Activated naive CD8-positive, alpha-beta T cell treated with anti-CD3 and anti-CD28 coated beads for 36 hours (primary cell): Measurements from ENCODE around the gene ADGRD2. TPM values are rescaled to one million over a fixed set of nuclear protein-coding genes. Genes with fewer than 3 reads are reported as not detected.

Experiments
- DNase-seq: peaks from one replicate; pipeline ENCODE4 v3.0.0; 2021
- H3K27ac Mint-ChIP-seq: one replicate; pipeline ENCODE4 v1.8.0; 2022; ENCODE audit warnings: mild to moderate bottlenecking, moderate library complexity, mixed read lengths
- H3K27me3 Mint-ChIP-seq: one replicate; pipeline ENCODE4 v1.8.0; 2022; ENCODE audit warnings: mild to moderate bottlenecking, mixed read lengths
- H3K36me3 Mint-ChIP-seq: one replicate; pipeline ENCODE4 v1.8.0; 2021; ENCODE audit warnings: mild to moderate bottlenecking, mixed read lengths
- H3K4me1 Mint-ChIP-seq: one replicate; pipeline ENCODE4 v1.8.0; 2021; ENCODE audit warnings: mixed read lengths
- H3K4me3 Mint-ChIP-seq: one replicate; pipeline ENCODE4 v1.8.0; 2022; ENCODE audit warnings: mild to moderate bottlenecking, moderate library complexity, mixed read lengths
- H3K9me3 Mint-ChIP-seq: one replicate; pipeline ENCODE4 v1.8.0; 2022; ENCODE audit warnings: mixed read lengths
- total RNA-seq, 2 experiments: library from RNA; stranded (reverse); gene quantifications; one replicate each; pipeline ENCODE4 v1.2.3, GENCODE V29; 2021

ADGRD2 gene
- total RNA-seq, 2 experiments from 2014 or later = not detected

DNA sequence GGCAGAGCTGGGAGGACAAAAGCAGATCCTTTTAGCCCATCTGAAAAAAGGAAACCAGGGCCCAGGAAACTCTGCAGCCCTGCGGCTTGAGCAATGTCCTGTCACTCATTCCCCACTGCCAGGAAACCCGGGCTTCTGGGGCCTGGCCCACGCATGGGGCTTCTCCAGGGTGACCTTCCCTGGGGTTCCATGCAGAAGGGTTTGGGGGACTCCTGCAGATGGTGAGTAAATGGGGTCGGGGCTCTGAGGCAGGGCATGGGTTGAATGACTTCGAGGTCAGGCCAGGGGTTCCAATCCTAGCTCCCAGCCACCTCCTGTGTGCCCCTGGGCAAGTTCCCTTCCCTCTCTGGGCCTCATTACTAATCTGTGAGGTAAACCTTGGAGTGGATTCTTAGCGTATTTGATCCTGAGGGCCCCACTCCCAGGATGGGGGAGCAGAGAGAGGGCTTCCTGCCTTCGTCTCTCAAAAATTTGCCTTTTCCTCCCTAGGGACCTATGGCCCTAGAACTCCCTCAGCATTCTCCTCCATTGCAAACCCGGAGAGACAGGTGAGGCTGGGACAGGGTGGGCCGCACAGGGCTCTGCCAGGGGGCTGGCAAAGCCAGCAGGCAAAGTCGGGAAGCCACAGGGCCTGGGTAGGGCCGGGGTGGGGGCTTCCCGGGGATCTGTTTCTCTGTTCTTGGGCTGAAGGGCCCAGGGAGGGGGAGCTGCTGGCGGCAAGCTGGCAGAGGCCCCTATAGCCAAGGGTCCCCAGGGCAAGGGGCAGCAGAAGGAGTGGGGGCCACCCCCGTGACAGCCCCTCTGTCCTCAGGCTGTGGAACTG is 25.8 kb downstream of the ADGRD2 start:
- Mint-ChIP-seq H3K27ac (no peak overlapping the region), H3K4me1 (no peaks in the 10 kb centered on the region), H3K27me3 (peaks cover 19% of the 10 kb centered on the region), H3K4me3 (no peak overlapping the region), H3K9me3 (no peaks in the 10 kb centered on the region), H3K36me3 (no peaks in the 10 kb centered on the region)
- no peak for DNase-seq

DNA sequence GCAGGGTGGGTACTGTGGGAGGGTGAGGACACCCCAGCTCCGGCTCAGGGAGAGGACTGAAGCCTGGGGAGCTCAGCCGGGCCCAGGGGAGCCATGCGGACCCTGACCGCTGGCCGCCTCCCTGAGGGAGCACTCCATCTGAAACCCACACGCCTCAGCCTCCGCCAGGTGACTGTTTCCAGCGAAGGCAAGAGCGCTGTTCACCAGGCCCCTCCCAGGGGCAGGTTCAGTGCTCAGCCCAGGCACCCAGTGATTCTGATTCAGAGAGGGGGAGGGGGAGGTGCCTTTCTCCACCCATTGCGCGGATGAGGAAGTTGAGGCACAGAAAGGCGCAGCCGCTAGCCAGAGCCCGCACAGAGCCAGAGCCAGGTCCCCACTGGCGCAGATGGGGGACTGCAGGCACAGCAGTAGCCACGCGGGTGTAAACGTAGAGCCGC is 27.0 kb downstream of the ADGRD2 start:
- Mint-ChIP-seq H3K27ac (no peak overlapping the region), H3K4me3 (no peak overlapping the region), H3K9me3 (no peaks in the 10 kb centered on the region), H3K27me3 (peaks cover 19% of the 10 kb centered on the region), H3K4me1 (no peaks in the 10 kb centered on the region), H3K36me3 (no peaks in the 10 kb centered on the region)
- no peak for DNase-seq

DNA sequence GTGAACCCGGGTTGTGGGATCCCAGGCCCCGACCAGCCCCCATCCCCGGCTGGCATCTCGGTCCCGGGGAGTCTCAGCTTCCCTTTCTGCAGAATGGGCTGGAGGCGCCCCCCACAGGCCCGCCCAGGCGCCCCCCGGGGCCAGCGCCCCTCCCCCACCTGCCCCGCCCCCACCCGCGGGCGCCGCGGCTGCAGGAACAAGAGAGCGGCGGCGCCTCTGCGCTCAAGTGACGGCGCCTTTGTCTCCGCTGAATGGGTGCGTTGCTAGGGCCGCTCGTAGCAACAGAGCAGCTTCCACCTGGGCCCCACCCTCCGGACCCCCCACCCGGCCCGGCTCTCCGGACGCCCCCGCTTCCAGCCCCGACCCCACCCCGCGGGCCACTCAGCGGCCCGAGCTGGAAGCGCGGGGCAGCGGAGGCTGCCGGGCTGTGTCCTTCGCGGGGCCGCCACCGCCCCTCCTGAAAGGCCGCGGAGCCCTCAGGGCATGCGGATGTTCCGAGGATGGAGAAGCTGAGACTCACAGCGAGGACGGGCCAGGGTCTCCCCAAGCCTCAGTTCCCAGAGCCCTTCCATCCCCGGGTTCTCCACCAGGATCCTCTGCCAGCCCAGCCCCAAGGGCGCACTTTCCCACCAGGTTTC is 27.5 kb downstream of the ADGRD2 start:
- Mint-ChIP-seq H3K27ac (no peak overlapping the region), H3K4me3 (no peak overlapping the region), H3K4me1 (no peaks in the 10 kb centered on the region), H3K9me3 (no peaks in the 10 kb centered on the region), H3K36me3 (no peaks in the 10 kb centered on the region), H3K27me3 (peaks cover 19% of the 10 kb centered on the region)
- no peak for DNase-seq

DNA sequence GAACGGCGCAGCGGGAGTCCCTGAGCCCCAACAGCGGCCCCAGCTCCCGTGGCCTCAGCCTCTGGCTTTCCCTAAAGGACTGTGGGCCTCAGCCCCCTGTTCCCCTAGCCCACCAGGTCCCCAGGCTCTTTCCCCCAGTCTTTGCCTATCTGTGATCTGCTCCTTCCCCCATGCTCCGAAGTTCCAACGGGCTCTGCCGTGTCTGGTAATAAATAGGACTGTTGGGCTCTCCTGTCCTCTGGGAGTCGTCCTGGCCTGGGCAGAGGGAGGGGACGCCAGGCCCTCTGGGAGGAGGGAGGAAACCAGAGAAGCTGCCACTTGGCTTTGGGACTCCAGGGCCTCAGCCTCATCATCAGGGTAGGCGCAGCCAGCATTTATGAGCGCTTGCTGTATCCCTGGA is 28.1 kb downstream of the ADGRD2 start:
- DNase-seq = no peak
- H3K36me3 Mint-ChIP-seq = no peaks in the 10 kb centered on the region
- H3K27ac Mint-ChIP-seq = no peak overlapping the region
- no peak overlapping the region for H3K4me3 Mint-ChIP-seq
- no peaks in the 10 kb centered on the region for H3K9me3 Mint-ChIP-seq
- peaks cover 19% of the 10 kb centered on the region for H3K27me3 Mint-ChIP-seq
- H3K4me1 Mint-ChIP-seq = no peaks in the 10 kb centered on the region

DNA sequence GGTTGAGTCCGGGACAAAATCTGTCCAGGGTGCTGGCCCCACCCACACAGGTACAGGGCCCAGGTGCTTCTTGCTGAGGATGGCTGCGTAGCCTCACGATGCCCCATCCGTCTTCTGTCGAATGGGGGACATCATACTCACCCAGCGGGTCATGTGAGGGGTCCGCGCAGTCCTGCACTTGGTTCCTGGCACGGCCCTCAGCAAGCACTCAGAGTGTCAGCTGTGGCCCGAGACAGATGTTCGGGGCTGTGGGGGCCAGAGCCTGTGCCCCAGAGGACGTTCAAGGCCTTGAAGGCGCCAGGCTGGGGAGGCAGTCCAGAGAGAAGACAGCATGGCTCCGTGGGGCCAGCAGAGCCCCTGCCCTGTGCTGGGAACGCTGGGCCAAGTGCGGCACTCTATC is 29.1 kb downstream of the ADGRD2 start:
- no peaks in the 10 kb centered on the region for H3K36me3 Mint-ChIP-seq
- H3K27me3 Mint-ChIP-seq = peaks cover 19% of the 10 kb centered on the region
- no peak for DNase-seq

DNA sequence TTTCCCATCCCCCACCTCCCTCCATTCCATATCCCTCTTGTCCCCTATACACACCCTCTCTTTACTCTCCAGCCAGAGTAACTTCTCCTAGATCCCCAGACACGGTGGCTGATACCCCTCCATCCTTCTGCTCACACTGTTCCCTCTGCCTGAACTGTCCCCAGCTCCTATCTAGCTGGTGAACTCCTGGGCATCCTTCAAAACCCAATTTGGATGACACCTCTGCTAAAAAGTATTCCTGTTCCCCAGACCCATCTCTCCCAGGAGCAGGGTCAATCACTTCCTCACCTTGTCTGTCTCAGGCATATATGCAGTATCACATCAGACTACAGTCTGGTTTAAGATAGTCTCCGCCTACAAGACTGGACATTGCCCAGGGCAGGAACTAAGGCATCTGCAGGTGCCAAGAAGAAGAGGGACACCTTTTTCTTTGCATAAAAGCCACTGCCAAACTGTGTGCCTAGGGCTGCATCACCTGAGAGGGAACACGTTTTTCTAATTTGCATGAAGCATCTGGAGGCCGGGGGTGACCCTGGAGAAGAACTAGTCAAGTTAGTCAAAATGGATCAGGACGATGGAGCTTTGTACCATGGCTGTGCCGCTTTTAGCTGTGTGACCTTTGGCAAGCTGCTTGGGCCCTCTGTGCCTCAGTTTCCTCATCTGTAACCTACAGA is 29.8 kb downstream of the ADGRD2 start:
- peaks cover 19% of the 10 kb centered on the region for H3K27me3 Mint-ChIP-seq
- no peaks in the 10 kb centered on the region for H3K9me3 Mint-ChIP-seq
- no peaks in the 10 kb centered on the region for H3K36me3 Mint-ChIP-seq

More for the DNA sequence above, 29.1 kb downstream of the ADGRD2 start:
- Mint-ChIP-seq H3K4me3 (no peak overlapping the region), H3K27ac (no peak overlapping the region), H3K9me3 (no peaks in the 10 kb centered on the region), H3K4me1 (no peaks in the 10 kb centered on the region)

DNA sequence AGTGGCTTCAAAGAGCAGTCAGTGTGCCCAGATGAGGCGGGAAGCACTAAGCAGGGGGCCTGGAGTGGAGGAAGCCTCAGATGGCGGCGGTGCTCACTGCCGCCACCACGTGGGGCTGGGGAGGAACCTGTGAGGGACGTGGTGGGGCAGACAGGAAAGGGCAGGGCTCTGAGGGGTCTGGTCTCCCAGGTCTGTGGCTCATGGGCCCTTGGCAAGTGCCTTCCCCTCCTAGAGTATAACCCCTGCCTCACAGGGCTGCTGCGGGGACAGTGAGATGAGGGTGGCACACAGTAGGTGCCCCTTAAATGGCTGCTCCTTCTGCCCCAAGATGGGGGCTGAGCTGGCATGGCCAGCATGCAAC is 30.4 kb downstream of the ADGRD2 start:
- no peak overlapping the region for H3K27ac Mint-ChIP-seq
- no peak overlapping the region for H3K4me3 Mint-ChIP-seq
- H3K27me3 Mint-ChIP-seq = peaks cover 19% of the 10 kb centered on the region
- DNase-seq = no peak
- no peaks in the 10 kb centered on the region for H3K4me1 Mint-ChIP-seq
- no peaks in the 10 kb centered on the region for H3K36me3 Mint-ChIP-seq
- no peaks in the 10 kb centered on the region for H3K9me3 Mint-ChIP-seq

More for the DNA sequence above, 29.8 kb downstream of the ADGRD2 start:
- no peaks in the 10 kb centered on the region for H3K4me1 Mint-ChIP-seq
- H3K4me3 Mint-ChIP-seq = no peak overlapping the region
- no peak for DNase-seq
- no peak overlapping the region for H3K27ac Mint-ChIP-seq

DNA sequence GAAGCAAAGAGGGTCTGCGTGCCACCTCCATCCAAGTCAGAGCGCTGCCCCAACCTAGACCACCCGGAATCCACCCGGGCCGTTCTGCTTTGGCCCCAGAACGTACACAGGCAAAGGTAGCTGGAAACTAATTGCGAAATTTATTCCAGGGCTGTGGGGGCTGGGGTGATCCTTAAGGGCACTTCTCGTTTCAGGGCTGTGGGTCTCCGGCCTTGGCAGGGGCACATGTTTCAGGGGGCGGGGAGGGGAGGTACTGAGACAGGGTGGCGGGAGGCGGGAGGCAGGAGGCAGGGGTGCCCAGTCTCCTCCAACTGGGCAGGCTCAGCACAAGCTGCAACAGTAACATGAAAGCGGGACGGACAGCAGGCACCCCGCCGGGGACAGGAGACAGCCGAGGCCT is 30.9 kb downstream of the ADGRD2 start:
- no peak for DNase-seq
- H3K27me3 Mint-ChIP-seq = peaks cover 19% of the 10 kb centered on the region
- H3K4me3 Mint-ChIP-seq = no peak overlapping the region
- no peak overlapping the region for H3K27ac Mint-ChIP-seq
- H3K36me3 Mint-ChIP-seq = no peaks in the 10 kb centered on the region
- no peaks in the 10 kb centered on the region for H3K4me1 Mint-ChIP-seq
- H3K9me3 Mint-ChIP-seq = no peaks in the 10 kb centered on the region

DNA sequence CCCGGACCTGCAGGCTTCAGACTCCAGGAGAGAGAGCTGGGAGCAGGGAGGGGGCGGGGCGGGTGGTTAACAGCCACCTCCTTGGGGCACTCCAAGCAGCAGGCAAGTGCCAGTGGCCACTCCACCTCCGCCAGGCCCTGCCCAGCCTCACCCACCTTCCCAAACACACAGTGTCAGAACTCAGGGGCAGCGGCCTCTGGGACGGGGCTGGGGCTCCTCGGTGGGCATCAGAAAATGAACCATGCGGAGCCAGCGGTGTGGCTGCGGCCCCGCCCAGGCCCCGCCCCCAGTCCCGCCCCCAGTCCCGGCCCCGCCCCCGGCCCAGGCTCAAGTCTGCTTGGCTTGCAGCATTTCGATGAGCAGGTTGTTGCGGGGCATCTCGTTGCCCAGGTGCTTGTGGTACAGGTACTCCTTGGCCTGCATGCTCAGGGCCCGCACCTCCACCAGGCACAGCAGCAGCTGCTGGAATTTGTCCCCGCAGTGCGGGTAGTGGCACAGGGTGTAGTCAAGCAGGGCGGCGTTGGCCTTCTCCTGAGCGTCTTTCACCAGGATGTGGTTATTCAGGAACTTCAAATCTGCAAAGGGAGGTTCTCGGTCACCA is 32.3 kb downstream of the ADGRD2 start:
- no peak for DNase-seq
- H3K27ac Mint-ChIP-seq = no peak overlapping the region
- H3K36me3 Mint-ChIP-seq = no peaks in the 10 kb centered on the region
- peaks cover 11% of the 10 kb centered on the region for H3K27me3 Mint-ChIP-seq
- H3K4me1 Mint-ChIP-seq = no peaks in the 10 kb centered on the region
- no peaks in the 10 kb centered on the region for H3K9me3 Mint-ChIP-seq
- H3K4me3 Mint-ChIP-seq = no peak overlapping the region

DNA sequence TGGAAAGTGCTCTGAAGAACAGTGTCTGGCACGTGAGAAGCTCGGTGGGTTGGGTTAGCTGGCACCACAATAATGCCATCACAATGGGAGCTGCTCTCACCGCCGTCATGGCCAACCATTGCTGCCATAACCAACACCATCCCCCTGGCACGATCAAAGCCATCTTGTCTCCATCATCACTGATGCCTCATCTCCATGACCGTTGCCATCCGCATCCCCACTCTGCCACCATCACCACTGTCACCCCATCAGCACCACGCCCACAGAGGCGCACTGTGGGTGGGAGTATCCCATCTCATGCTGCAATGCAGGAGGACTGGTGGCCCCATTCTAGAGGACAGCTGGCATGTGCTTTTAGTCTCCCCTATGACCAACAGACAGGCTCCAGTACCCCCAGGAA is 33.2 kb downstream of the ADGRD2 start:
- no peak overlapping the region for H3K4me3 Mint-ChIP-seq
- no peaks in the 10 kb centered on the region for H3K36me3 Mint-ChIP-seq
- H3K27me3 Mint-ChIP-seq = peaks cover 6% of the 10 kb centered on the region
- DNase-seq = no peak
- no peak overlapping the region for H3K27ac Mint-ChIP-seq
- H3K4me1 Mint-ChIP-seq = no peaks in the 10 kb centered on the region
- no peaks in the 10 kb centered on the region for H3K9me3 Mint-ChIP-seq

DNA sequence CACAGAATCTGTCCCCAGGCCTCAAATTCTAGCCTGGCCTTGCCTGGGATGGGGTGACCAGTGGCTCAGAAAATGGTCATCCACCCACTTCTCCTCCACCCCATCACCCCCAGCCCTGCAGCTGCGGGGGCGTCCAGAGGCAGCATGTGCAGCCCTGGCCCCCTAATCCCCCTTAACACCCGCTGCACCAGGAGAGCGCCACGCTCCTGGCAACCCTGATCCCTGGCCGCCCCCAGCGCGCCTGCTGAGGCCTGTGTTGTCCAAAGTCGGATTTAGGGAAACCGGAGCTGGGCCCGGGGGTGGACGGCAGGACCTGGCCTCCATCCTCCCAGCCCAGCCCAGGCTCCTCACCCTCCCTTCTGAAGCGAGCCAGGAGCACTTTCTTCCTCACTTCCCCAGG is 35.0 kb downstream of the ADGRD2 start:
- no peaks in the 10 kb centered on the region for H3K4me1 Mint-ChIP-seq
- no peak overlapping the region for H3K27ac Mint-ChIP-seq
- no peaks in the 10 kb centered on the region for H3K27me3 Mint-ChIP-seq
- no peak overlapping the region for H3K4me3 Mint-ChIP-seq
- no peaks in the 10 kb centered on the region for H3K36me3 Mint-ChIP-seq
- H3K9me3 Mint-ChIP-seq = no peaks in the 10 kb centered on the region
- no peak for DNase-seq

DNA sequence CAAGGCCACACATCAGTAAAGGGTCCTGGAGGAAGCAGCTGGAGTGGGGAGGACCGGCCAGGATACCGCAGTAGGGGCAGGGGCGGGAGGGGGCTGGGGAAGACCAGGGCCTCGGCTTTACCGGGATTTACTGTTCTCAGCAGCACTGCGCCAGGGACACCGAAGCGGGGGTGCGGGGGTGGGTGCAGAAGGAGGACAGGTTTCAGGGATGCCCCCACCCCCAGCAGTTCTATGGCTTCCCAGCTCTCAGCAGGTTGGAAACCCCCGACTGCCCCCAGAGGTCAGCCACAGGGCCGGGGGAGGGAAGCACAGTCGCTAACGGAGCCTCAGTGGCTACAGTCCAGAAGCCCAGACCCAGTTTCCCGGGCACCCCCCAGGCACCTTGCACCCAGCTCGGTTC is 35.7 kb downstream of the ADGRD2 start:
- Mint-ChIP-seq H3K4me1 (no peaks in the 10 kb centered on the region), H3K9me3 (no peaks in the 10 kb centered on the region), H3K27ac (no peak overlapping the region), H3K27me3 (no peaks in the 10 kb centered on the region), H3K36me3 (no peaks in the 10 kb centered on the region), H3K4me3 (no peak overlapping the region)
- DNase-seq = no peak

DNA sequence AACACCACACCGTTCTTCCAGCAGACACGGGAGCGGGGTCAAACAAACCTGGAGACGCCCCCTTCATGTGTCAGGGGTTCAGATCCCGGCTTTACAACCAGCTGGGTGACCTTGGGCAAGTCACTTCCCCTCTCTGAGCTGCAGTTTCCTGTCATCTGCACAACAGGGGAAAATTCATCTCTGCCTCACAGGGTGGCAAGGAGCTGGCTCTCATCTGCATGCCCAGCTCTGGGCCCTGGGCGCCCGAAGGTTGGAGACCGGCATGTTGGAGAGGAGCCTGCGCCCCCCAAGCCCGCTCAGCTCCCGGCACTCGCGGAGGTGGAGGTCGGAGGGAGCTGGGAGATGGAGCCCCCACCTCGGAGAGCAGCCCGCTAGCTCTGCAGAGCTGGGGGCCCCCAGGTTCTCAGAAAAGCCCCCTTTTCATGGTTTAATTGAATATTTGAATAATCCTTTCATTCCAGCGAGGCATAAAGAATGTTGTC is 36.6 kb downstream of the ADGRD2 start:
- no peaks in the 10 kb centered on the region for H3K36me3 Mint-ChIP-seq
- no peak overlapping the region for H3K4me3 Mint-ChIP-seq
- no peaks in the 10 kb centered on the region for H3K4me1 Mint-ChIP-seq
- H3K27me3 Mint-ChIP-seq = no peaks in the 10 kb centered on the region
- H3K27ac Mint-ChIP-seq = no peak overlapping the region
- H3K9me3 Mint-ChIP-seq = no peaks in the 10 kb centered on the region
- DNase-seq = no peak

DNA sequence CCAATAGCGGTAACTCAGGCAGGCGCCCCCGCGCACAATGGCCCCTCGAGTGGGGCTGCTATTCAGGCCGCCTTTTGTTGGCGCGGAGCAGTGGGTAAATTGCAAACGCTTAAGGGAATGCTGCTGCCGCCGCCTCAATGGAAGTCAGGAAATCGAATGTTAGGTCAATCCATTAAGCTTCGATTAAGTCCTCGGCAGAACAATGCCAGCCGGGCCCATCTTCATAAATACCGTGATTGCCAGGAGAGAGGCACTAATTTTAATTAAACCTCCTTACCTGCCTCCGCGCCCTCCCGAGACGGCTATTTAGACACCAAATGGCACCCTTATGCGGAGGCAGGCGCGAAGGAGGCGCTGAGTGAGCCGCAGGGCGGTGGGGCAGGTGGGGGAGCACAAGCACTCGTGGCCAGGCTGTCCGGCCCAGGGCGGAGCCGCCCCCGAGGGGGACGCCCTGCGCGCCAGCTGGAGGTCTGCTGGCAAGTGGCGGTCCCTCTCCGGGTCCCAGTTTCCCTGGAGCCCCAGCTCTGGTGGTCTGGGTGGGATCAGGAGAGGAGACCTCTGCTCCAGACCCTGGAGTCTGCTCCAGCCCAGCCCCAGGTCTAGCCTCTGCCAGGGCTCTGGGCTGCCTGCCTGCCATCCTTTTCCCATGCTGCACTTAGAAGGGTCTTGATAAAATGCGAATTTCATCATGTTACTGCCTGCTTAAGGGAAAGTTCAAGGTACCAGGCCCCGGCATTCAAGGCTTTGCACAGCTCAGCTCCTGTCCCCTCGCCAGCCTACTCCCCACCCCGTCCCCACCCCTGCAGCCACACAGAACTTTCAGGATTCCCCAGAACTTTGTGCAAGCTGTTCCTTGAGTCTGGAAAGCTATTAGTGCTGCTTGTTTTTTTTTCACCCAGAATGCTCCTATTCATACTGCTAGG is 37.3 kb downstream of the ADGRD2 start:
- H3K27ac Mint-ChIP-seq = no peak overlapping the region
- H3K4me1 Mint-ChIP-seq = no peaks in the 10 kb centered on the region
- no peaks in the 10 kb centered on the region for H3K27me3 Mint-ChIP-seq
- no peak overlapping the region for H3K4me3 Mint-ChIP-seq
- no peaks in the 10 kb centered on the region for H3K9me3 Mint-ChIP-seq
- DNase-seq = no peak
- no peaks in the 10 kb centered on the region for H3K36me3 Mint-ChIP-seq
